Retinal pigment epithelial cell (primary cell): Measurements from ENCODE around the gene FMNL2.

Experiments used
- DNase-seq: peaks from one replicate; pipeline ENCODE4 v3.0.0-alpha.2; 2010; ENCODE audit warnings: low read depth
- H3K4me3 ChIP-seq: 2 replicates; pipeline ENCODE4 v1.5.1; 2011; ENCODE audit warnings: mild to moderate bottlenecking, low read length, control low read depth, moderate library complexity
- TF ChIP-seq, protein P1 (sequence below): conservative IDR thresholded peaks from 2 replicates; pipeline ENCODE4 v1.5.1; 2011; ENCODE audit warnings: low read depth, low read length, control low read depth, inconsistent platforms

The FMNL2 gene

DNA sequence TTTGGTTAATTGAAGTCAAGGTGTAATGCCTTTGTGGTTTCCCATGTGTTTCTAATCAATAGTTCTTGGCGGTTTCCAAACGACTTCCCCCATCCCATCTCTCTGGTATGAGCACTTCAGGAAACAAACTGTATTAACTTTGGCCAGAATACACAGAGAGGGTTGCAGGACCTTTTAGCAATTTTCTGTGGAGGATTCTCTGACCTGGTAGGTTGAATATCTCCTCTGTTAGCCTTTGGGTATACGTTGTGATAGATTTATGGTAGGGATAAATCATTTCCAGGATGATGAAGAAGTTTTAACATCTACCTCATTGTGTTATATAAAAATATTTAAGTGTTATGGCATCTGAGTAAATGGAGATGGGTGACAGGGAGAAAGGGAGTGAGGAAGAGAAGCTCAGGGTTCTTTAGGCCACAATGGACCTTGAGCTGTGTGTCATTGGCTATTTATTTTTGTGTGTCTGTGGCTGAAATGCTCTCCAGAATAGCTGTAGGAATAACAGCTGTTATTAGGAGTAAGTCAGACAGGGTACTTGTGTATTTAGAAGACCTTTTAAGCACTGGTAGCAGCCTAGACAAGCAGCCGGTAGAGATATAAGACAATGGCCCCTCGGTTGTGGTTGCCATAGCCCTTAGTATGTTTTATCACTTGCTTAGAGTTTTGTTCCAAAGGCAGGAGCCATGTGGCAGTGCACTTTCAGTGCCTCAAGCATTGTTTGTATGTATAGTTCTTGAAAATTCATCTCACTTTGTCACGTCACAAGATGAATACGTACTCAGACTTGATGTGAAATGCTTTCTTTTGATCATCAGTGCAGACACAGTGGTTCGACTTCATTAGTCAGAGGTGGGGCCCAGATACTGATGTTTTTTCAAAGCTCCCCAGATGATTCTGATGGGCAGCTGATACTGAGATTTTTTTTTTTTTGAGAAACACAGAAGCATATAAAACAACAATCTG, 91.1 kb downstream of the FMNL2 start:
- TF ChIP-seq, protein P1, sequence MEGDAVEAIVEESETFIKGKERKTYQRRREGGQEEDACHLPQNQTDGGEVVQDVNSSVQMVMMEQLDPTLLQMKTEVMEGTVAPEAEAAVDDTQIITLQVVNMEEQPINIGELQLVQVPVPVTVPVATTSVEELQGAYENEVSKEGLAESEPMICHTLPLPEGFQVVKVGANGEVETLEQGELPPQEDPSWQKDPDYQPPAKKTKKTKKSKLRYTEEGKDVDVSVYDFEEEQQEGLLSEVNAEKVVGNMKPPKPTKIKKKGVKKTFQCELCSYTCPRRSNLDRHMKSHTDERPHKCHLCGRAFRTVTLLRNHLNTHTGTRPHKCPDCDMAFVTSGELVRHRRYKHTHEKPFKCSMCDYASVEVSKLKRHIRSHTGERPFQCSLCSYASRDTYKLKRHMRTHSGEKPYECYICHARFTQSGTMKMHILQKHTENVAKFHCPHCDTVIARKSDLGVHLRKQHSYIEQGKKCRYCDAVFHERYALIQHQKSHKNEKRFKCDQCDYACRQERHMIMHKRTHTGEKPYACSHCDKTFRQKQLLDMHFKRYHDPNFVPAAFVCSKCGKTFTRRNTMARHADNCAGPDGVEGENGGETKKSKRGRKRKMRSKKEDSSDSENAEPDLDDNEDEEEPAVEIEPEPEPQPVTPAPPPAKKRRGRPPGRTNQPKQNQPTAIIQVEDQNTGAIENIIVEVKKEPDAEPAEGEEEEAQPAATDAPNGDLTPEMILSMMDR: no peak
- H3K4me3 ChIP-seq: no peak overlapping the region
- DNase-seq: no peak

DNA sequence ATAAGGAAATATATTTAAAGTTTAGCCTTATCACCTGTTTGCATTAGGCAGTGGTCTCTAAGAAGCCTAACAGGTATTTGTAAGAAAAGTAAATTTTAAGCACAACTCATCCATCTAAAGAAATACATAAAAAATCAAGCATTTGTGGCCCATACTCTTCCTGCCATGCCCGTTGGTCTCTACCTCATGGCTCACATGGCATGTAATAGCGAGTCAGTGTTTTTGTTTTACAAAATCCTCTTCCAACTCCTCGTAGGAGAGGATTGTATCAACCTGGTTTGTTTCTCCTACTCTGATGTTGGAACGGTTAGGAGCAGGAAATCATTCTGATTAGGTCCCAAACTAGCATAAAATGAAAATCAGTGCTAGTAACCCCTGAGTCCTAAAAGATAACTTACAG, 91.8 kb downstream of the FMNL2 start:
- no peak overlapping the region for H3K4me3 ChIP-seq
- no peak for DNase-seq
- TF ChIP-seq, protein P1: no peak

DNA sequence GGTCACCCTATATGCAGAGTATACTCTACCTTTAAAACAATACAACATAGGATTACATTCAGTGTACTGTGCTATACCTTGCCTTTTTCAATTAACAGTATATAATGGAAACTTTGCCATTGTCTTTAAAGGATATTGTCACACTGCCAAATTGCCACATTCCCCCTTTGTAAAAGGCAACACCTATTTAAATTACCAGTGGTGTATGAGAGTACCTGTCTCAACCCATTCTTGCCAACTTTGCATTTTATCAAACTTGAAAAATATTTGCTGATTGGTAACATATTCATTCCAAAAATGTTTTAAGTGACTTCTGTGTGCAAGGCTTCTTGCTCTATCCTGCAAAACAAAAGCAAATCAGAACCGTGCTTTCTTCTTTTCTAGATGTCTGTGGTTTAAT, 92.9 kb downstream of the FMNL2 start:
- H3K4me3 ChIP-seq: no peak overlapping the region
- TF ChIP-seq, protein P1: no peak
- no peak for DNase-seq

DNA sequence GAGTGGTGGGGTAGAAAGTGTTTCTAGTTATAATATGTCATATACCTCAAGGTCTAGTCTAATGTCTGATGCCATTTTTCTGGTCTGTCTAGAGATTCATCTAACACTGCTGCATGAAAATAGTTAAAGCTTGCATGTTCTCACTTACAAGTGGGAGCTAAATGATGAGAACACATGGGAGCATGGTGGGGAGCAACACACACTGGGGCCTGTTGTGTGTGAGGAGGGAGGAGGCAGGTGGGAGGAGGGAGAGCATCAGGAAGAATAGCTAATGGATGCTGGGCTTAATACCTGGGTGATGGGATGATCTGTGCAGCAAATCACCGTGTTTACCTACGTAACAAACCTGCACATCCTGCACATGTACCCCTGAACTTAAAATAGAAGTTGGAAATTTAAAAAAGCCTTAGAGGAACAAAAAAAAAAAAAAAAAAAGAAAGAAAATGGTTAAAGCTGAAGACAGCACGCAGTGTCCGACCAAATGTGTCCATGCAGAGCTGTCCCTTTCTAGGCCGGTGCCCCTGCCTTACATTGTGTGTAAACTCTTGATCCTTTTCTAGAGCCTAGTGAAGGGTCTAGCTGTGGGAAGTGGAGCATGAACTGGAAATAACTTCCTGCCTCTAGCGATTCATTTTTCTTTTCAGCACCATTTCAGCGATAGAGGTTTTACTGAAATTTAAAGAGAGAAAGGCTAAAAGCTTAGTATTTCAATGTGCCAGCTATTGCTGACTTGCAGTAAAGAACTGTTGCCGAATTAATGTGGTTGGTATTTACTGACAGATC, 94.0 kb downstream of the FMNL2 start:
- TF ChIP-seq, protein P1: no peak
- H3K4me3 ChIP-seq: no peak overlapping the region
- no peak for DNase-seq

DNA sequence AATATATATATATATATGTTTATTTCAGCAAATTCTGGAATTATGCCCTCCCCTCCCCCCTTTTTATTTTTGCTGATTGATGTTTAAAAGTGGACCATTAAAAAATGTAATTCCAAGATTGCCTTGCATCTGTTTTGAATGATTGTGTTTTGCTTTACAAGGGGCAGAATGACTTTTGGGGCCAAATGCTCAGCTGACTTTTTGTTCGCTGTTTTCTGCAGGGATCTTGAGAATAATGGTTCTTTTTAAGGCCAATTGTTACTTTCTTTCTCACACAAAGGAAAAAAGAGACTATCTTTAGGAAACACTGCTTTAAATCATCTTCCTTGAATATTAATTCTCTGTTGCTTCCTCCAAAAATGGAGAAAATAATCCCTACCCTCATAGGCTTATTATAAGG, 95.9 kb downstream of the FMNL2 start:
- DNase-seq: no peak
- TF ChIP-seq, protein P1: no peak
- no peak overlapping the region for H3K4me3 ChIP-seq

DNA sequence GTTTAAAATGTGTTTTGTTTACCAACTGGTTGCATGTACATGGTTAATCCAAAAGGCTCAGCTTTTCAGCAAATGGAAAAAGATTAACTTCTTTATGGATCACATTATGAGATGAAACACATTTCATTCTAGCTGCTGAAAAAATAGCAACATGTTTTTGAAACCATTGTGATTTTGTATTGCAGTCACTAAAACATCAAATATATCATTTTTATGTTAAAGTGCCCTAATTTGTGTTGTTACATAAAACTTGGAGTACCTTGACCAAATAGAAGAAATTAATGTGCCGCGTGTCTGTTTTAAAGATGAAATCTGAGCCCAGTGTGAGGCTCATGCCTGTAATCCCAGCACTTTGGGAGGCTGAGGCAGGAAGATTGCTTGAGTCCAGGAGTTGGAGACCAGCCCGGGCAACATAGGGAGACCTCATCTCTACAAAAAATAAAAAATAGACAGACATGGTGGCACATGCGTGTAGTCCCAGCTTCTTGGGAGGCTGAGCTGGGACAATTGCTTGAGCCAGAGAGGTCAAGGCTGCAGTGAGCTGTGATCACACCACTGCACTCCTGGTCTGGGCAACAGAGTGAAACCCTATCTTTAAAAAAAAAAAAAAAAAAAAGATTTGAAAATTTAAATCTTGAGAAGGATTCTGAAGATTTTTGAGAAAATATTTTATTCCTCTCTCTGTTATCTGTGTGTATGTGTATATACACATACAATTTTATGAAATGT, 96.6 kb downstream of the FMNL2 start:
- H3K4me3 ChIP-seq: no peak overlapping the region
- TF ChIP-seq, protein P1: no peak
- no peak for DNase-seq
